ENCODE measurements around the gene FIGNL2. TPM values are rescaled to one million over a fixed set of nuclear protein-coding genes. Genes with fewer than 3 reads are reported as not detected.

The FIGNL2 gene
- total RNA-seq, 1 experiment from 2014 or later, result 0.27 TPM

GRCh38 chr12:51793201-51793600, 55.3 kb downstream of the FIGNL2 start:
- H3K79me2 ChIP-seq (ENCODE audit: insufficient read depth, low read length), result no peaks in the 10 kb centered on the region
- DNase-seq (ENCODE audit: low read depth, low spot score) (no peak), ATAC-seq (no peak)
- TF ChIP-seq POLR2A (IDR thresholded peaks at IDR 0.05; ENCODE audit: borderline replicate concordance, extremely low read depth, insufficient read depth, insufficient read length) (no peak), EGR1 (IDR thresholded peaks at IDR 0.05; ENCODE audit: low read depth) (no peak), ZFX (IDR thresholded peaks at IDR 0.05) (no peak), CTCF (IDR thresholded peaks at IDR 0.05 in 2 of 3, conservative IDR thresholded peaks at IDR 0.05 in 1 of 3; ENCODE audit: borderline replicate concordance in 1 of 3, insufficient read depth in 1 of 3, low read depth in 2 of 3, low read length in 2 of 3) (no peak), TCF7L2 (IDR thresholded peaks at IDR 0.05; ENCODE audit: borderline replicate concordance, extremely low read depth, insufficient read depth, insufficient read length) (no peak), REST (IDR thresholded peaks at IDR 0.05; ENCODE audit: low read depth) (no peak), FOSL1 (IDR thresholded peaks at IDR 0.05; ENCODE audit: low read depth) (no peak), CEBPB (IDR thresholded peaks at IDR 0.05; ENCODE audit: low read depth) (no peak)
- POLR2A ChIA-PET, result no interaction called here
- H4K20me1 ChIP-seq (ENCODE audit: insufficient read depth), result no peaks in the 10 kb centered on the region
- H3K4me3 ChIP-seq (replicated peaks in 1 of 2; ENCODE audit: low read depth in 1 of 2, low read length in 2 of 2), result no peak overlapping the region
- no peak overlapping the region for H3K4me2 ChIP-seq (ENCODE audit: low read length)
- no peaks in the 10 kb centered on the region for H3K9me3 ChIP-seq (ENCODE audit: control insufficient read depth in 1 of 2, insufficient read depth in 1 of 2, low read depth in 1 of 2, low read length in 2 of 2)
- H3K27me3 ChIP-seq (ENCODE audit: insufficient read depth, low read length), result no peaks in the 10 kb centered on the region
- no peak overlapping the region for H3K27ac ChIP-seq (ENCODE audit: low read depth, low read length)
- BruUV-seq (replicated peaks), result no TSS peak
- intact Hi-C loops (cut with micrococcal nuclease), result no loop called here
- H2AFZ ChIP-seq (ENCODE audit: low read depth, low read length, poor library complexity, severe bottlenecking), result no peak overlapping the region
- no peak overlapping the region for H3K9ac ChIP-seq (ENCODE audit: low read length)
- H3K9me2 ChIP-seq (ENCODE audit: insufficient read depth), result no peaks in the 10 kb centered on the region
- RAD21 ChIA-PET (ENCODE audit: low non-redundant PET in 1 of 2, low total read pairs in 2 of 2, uncharacterized antibody in 2 of 2, unreplicated experiment in 2 of 2), result no interaction called here
- peaks cover 0 to 8% of the 10 kb centered on the region in 2 experiments; a peak in 1 of 4 replicates for H3K4me1 ChIP-seq (ENCODE audit: control insufficient read depth in 1 of 2, insufficient read depth in 2 of 2, low read length in 2 of 2)
- no peaks in the 10 kb centered on the region; a peak in 1 of 4 replicates for H3K36me3 ChIP-seq (ENCODE audit: control insufficient read depth in 1 of 2, insufficient read depth in 2 of 2, low read length in 2 of 2)
- CTCF ChIA-PET, result interaction anchor here (1.1 kb wide), 1 partner anchor 372 kb away, joined by 3 read pairs; no protein-coding TSS in a partner anchor
